GOT3 (cell line): ENCODE results near the gene IFITM10.
"Not testable (repeated sequence)": the region's sequence is repeated elsewhere in the genome, so short reads cannot be mapped to it uniquely, and the experiment has no call there.

Source experiments
- DNase-seq: peaks from one replicate; lab custom pipeline; 2025; ENCODE audit warnings: mixed read lengths; lab: John Stamatoyannopoulos, UW

The IFITM10 gene

GRCh38 chr11:1777737-1778136 lies 27.3 kb upstream of the IFITM10 start:
- DNase-seq = no peak

GRCh38 chr11:1776944-1777715 lies 26.7 kb upstream of the IFITM10 start:
- no peak for DNase-seq

- DNase-seq = no peak
Measured at GRCh38 chr11:1776331-1776851, 26.0 kb upstream of the IFITM10 start.

GRCh38 chr11:1774886-1775285 lies 24.5 kb upstream of the IFITM10 start:
- no peak for DNase-seq

- no peak for DNase-seq
Measured at GRCh38 chr11:1773994-1774550, 23.7 kb upstream of the IFITM10 start.

- no peak for DNase-seq
Measured at GRCh38 chr11:1773131-1773993, 23.0 kb upstream of the IFITM10 start.

- DNase-seq = no peak
Measured at GRCh38 chr11:1772270-1773130, 22.1 kb upstream of the IFITM10 start.

- no peak for DNase-seq
Measured at GRCh38 chr11:1771700-1772099, 21.3 kb upstream of the IFITM10 start.

GRCh38 chr11:1771273-1771672 lies 20.9 kb upstream of the IFITM10 start:
- DNase-seq = no peak

- no peak for DNase-seq
Measured at GRCh38 chr11:1770528-1770927, 20.1 kb upstream of the IFITM10 start.

GRCh38 chr11:1770061-1770460 lies 19.7 kb upstream of the IFITM10 start:
- DNase-seq = no peak

- DNase-seq = not testable (repeated sequence)
Measured at GRCh38 chr11:1769304-1769936, 19.0 kb upstream of the IFITM10 start.

GRCh38 chr11:1768141-1768469 lies 17.7 kb upstream of the IFITM10 start:
- DNase-seq = no peak

- DNase-seq = no peak
Measured at GRCh38 chr11:1767399-1768140, 17.2 kb upstream of the IFITM10 start.

GRCh38 chr11:1766719-1767398 lies 16.5 kb upstream of the IFITM10 start:
- DNase-seq = no peak

GRCh38 chr11:1765871-1766718 lies 15.7 kb upstream of the IFITM10 start:
- no peak for DNase-seq

GRCh38 chr11:1763796-1764661 lies 13.6 kb upstream of the IFITM10 start, which contains the start of gene CTSD:
CTSD (minus strand) TSS chr11:1763927; CDS start chr11:1763859, 68 bp downstream.
- DNase-seq = peak; percentile 34

- DNase-seq = no peak
Measured at GRCh38 chr11:1763336-1763795, 13.0 kb upstream of the IFITM10 start.
